K562 (cell line): ENCODE data around the gene FRMPD4. TPM values are rescaled to one million over a fixed set of nuclear protein-coding genes. Genes with fewer than 3 reads are reported as not detected.

Experiments
- ATAC-seq: fragments of 200-7000 bp; cut with Tn5 transposase; 3 replicates; pipeline ENCODE4 v1.9.1; 2020; ENCODE audit warnings: moderate library complexity
- BruUV-seq: library from RNA; stranded (reverse); fragments of 400-500 nt; replicated peaks from 2 replicates; lab custom pipeline; 2021; lab: Mats Ljungman, UMichigan
- CTCF ChIA-PET: fragments of 300-600 bp; formaldehyde crosslinking; extraction: SDS; loops from one replicate; lab custom pipeline; 2021; ENCODE audit warnings: low intra/inter-chr PET ratio; lab: Yijun Ruan, JAX
- POLR2A ChIA-PET: fragments of 300-600, 350-650 bp; sonication (Branson Sonifier 250); formaldehyde crosslinking; extraction: SDS; loops from one replicate; lab custom pipeline; 2021; ENCODE audit warnings: antibody characterized with exemption, inconsistent platforms; lab: Yijun Ruan, JAX
- DNase-seq, 4 experiments: peaks; one replicate each; pipeline versions ENCODE4 v3.0.0 to v3.0.0-alpha.2; 2011 to 2018; ENCODE audit warnings: low spot score in 3 of 4, mixed read lengths in 3 of 4; ENCODE audit errors: extremely low read depth in 1 of 4
- FAIRE-seq: peaks from 2 replicates; lab custom pipeline; 2011; peaks lifted over from hg19 to GRCh38; lab: Jason Lieb, UNC
- H2AFZ ChIP-seq: 2 replicates; pipeline ENCODE4 v1.6.0; 2011; ENCODE audit warnings: low read depth, low read length, control low read depth, inconsistent platforms
- H3K27ac ChIP-seq: fragments of 200-600 bp; 3 replicates; pipeline ENCODE4 v1.8.0; 2011; ENCODE audit warnings: low read depth, mild to moderate bottlenecking, control low read depth, inconsistent platforms, low read length, moderate library complexity, mixed read lengths; ENCODE audit errors: extremely low read depth
- H3K27me3 ChIP-seq, 2 experiments: fragments of 300-600 bp in 1 of 2; 2 replicates in 1 of 2; 3 replicates in 1 of 2; pipeline versions ENCODE4 v1.6.0 to v1.8.0; 2011; ENCODE audit warnings: inconsistent platforms in 2 of 2, low read length in 2 of 2, mild to moderate bottlenecking in 1 of 2, mixed read lengths in 1 of 2, moderate library complexity in 1 of 2; ENCODE audit not compliant: control insufficient read depth in 2 of 2, insufficient read depth in 2 of 2
- H3K36me3 ChIP-seq: fragments of 300-600 bp; 3 replicates; pipeline ENCODE4 v1.8.0; 2011; ENCODE audit warnings: mild to moderate bottlenecking, low read length, inconsistent platforms; ENCODE audit not compliant: control insufficient read depth, insufficient read depth
- H3K4me1 ChIP-seq, 2 experiments: fragments of 200-600 bp in 1 of 2; replicated peaks in 1 of 2; 2 replicates in 1 of 2; 3 replicates in 1 of 2; pipeline versions ENCODE4 v1.5.1 to v1.8.0; 2011; ENCODE audit warnings: inconsistent platforms in 2 of 2, low read length in 2 of 2, mild to moderate bottlenecking in 1 of 2, mixed read lengths in 1 of 2, moderate library complexity in 1 of 2; ENCODE audit not compliant: control insufficient read depth in 2 of 2, insufficient read depth in 2 of 2
- H3K4me2 ChIP-seq: 2 replicates; pipeline ENCODE4 v1.6.1; 2011; ENCODE audit warnings: low read length, control low read depth, inconsistent platforms, mixed read lengths; ENCODE audit not compliant: insufficient read depth
- H3K4me3 ChIP-seq: fragments of 200-600 bp; sonication (generic), shearing (Covaris generic); 2 replicates; pipeline ENCODE4 v1.5.1; 2016; ENCODE audit warnings: control low read depth, inconsistent platforms
- H3K79me2 ChIP-seq: fragments of 200-600 bp; 3 replicates; pipeline ENCODE4 v1.8.0; 2011; ENCODE audit warnings: low read length, inconsistent platforms; ENCODE audit not compliant: control insufficient read depth, insufficient read depth
- H3K9ac ChIP-seq, 2 experiments: 2 replicates each; pipeline versions ENCODE4 v1.6.0 to v1.6.1; 2011; ENCODE audit warnings: low read depth in 2 of 2, low read length in 2 of 2, control low read depth in 1 of 2, inconsistent platforms in 1 of 2, mild to moderate bottlenecking in 1 of 2, mixed read lengths in 1 of 2; ENCODE audit not compliant: insufficient read depth in 1 of 2
- H3K9me1 ChIP-seq: one replicate; pipeline ENCODE4 v1.6.0; 2011; ENCODE audit warnings: inconsistent platforms, mild to moderate bottlenecking, low read length, moderate library complexity; ENCODE audit not compliant: control insufficient read depth, insufficient read depth
- H3K9me3 ChIP-seq: replicated peaks from 2 replicates; pipeline ENCODE4 v1.5.1; 2011; ENCODE audit warnings: low read depth, low read length, inconsistent platforms; ENCODE audit not compliant: control insufficient read depth, insufficient read depth
- H4K20me1 ChIP-seq: replicated peaks from 2 replicates; pipeline ENCODE4 v1.6.1; 2011; ENCODE audit warnings: low read length, inconsistent platforms, mixed read lengths; ENCODE audit not compliant: control insufficient read depth, insufficient read depth
- E2F1 ChIP-seq: sonication (generic); formaldehyde crosslinking; IDR thresholded peaks from 2 replicates; pipeline ENCODE4 v1.8.1; 2023; ENCODE audit warnings: mild to moderate bottlenecking, missing genetic modification reagents, moderate library complexity
- ELK1 ChIP-seq: sonication (generic); formaldehyde crosslinking; IDR thresholded peaks from 2 replicates; pipeline ENCODE4 v1.8.1; 2022; ENCODE audit warnings: missing genetic modification reagents
- EP400 ChIP-seq: fragments of 450-650 bp; IDR thresholded peaks from 2 replicates; pipeline ENCODE4 v1.6.1; 2017; ENCODE audit warnings: antibody characterized with exemption, mild to moderate bottlenecking, moderate library complexity
- HMBOX1 ChIP-seq: sonication (generic); IDR thresholded peaks from 2 replicates; pipeline ENCODE4 v1.6.1; 2016
- SIN3B ChIP-seq: fragments of 450-650 bp; IDR thresholded peaks from 2 replicates; pipeline ENCODE4 v1.6.1; 2017; ENCODE audit warnings: low read depth, mild to moderate bottlenecking, moderate library complexity
- TCF7L2 ChIP-seq: fragments of 150-350 bp; IDR thresholded peaks from 2 replicates; pipeline ENCODE4 v1.6.1; 2016; ENCODE audit warnings: low read depth, mild to moderate bottlenecking, low read length, moderate library complexity
- ZBTB40 ChIP-seq, 2 experiments: fragments of 450-650 bp in 1 of 2; sonication (generic) in 1 of 2; formaldehyde crosslinking in 1 of 2; IDR thresholded peaks; 2 replicates each; pipeline versions ENCODE4 v1.7.1 to v1.9.0; 2016 to 2022; ENCODE audit warnings: inconsistent platforms in 1 of 2, mild to moderate bottlenecking in 1 of 2, missing genetic modification reagents in 1 of 2
- WGBS: fragments of 100-300 bp; shearing (Covaris generic); methylation state at CpG from one replicate; pipeline ENCODE4 v1.1.6; 2016; ENCODE audit warnings: low coverage, mixed read lengths; ENCODE audit not compliant: insufficient coverage; ENCODE audit errors: missing lambda C conversion rate; 5-methylcytosine and 5-hydroxymethylcytosine counted together
- in situ Hi-C: fragments of 300-500 bp; cut with MboI; formaldehyde crosslinking; loops from 4 replicates; pipeline ENCODE4 v1.15.0; 2018; ENCODE audit warnings: inconsistent platforms, mixed read lengths
- intact Hi-C: fragments of 100-400 bp; cut with micrococcal nuclease; formaldehyde crosslinking; loops from 2 replicates; pipeline ENCODE4 v1.14.2; 2022
- polyA plus RNA-seq, 8 experiments: library from polyadenylated mRNA; depleted of rRNA in 4 of 8; stranded (reverse) in 5 of 8; unstranded in 3 of 8; fragments of >200 nt; fragmentation: Nextera tagmentation in 2 of 8; fragmentation: Illumina TruSeq in 1 of 8; extraction: Ambion mirVana in 2 of 8; extraction: Trizol in 1 of 8; gene quantifications; 2 replicates each; pipeline versions ENCODE4 v1.2.1 to v1.2.3, GENCODE V29; 2011 to 2014; ENCODE audit warnings: inconsistent platforms in 1 of 8, missing spikeins in 1 of 8
- total RNA-seq, 7 experiments: library from RNA; depleted of rRNA in 6 of 7; stranded (reverse); fragments of >200 nt in 6 of 7; fragmentation: Illumina TruSeq in 2 of 7; extraction: Trizol in 2 of 7; gene quantifications; 2 replicates each; pipeline versions ENCODE4 v1.2.1 to v1.2.3, GENCODE V29; 2011 to 2021; ENCODE audit warnings: low replicate concordance in 1 of 7

FRMPD4 gene
- total and polyA plus RNA-seq, 9 of the 15 experiments (the other 6 are each of a cell fraction or from before 2014, with no cell fraction given), result not detected

GRCh38 chrX:12237771-12238170 lies 99.5 kb downstream of the FRMPD4 start:
- TF ChIP-seq SIN3B, result no peak
- no peak for TF ChIP-seq ELK1 (CRISPR knock-in tag)
- no peak for TF ChIP-seq EP400
- TF ChIP-seq E2F1, result no peak
- TF ChIP-seq ZBTB40 (IDR thresholded peaks at IDR 0.05), result peak; percentile 69
- TF ChIP-seq ZBTB40 (CRISPR knock-in tag; IDR thresholded peaks at IDR 0.05), result no peak
- TF ChIP-seq TCF7L2, result no peak
- TF ChIP-seq HMBOX1, result no peak
- DNase-seq (no peak), FAIRE-seq (no peak), ATAC-seq (no peak)
- Histone ChIP-seq H3K9me3 (no peaks in the 10 kb centered on the region), H4K20me1 (no peaks in the 10 kb centered on the region), H3K4me2 (no peak overlapping the region), H3K4me1 (no peaks in the 10 kb centered on the region), H3K4me3 (no peak overlapping the region), H3K27ac (no peak overlapping the region), H3K9me1 (no peaks in the 10 kb centered on the region), H3K36me3 (no peaks in the 10 kb centered on the region), H3K27me3 (no peaks in the 10 kb centered on the region), H2AFZ (no peak overlapping the region), H3K9ac (no peak overlapping the region), H3K79me2 (no peaks in the 10 kb centered on the region)
- in situ Hi-C loops, result no loop called here
- intact Hi-C loops, result no loop called here
- ChIA-PET POLR2A (no interaction called here), CTCF (no interaction called here)
- WGBS, result 3% methylated on average over 2 of the region's 2 CpGs
- BruUV-seq, result no TSS peak
